Measurements from ENCODE around the gene AHCYL2.
"Not testable (repeated sequence)": the region's sequence is repeated elsewhere in the genome, so short reads cannot be mapped to it uniquely, and the experiment has no call there.

AHCYL2 gene

GRCh38 chr7:129244220-129244619 is 19.4 kb downstream of the AHCYL2 start:
- no peak for DNase-seq (ENCODE audit: low read depth in 2 of 2)

- no peak for DNase-seq (ENCODE audit: low read depth in 2 of 2)
These were observed 20.7 kb downstream of the AHCYL2 start for GRCh38 chr7:129245533-129245932.

- DNase-seq (ENCODE audit: low read depth in 2 of 2) = no peak
These were observed 22.3 kb downstream of the AHCYL2 start for GRCh38 chr7:129247087-129247486.

- no peak for DNase-seq (ENCODE audit: low read depth in 2 of 2)
These were observed 27.3 kb downstream of the AHCYL2 start for GRCh38 chr7:129252128-129252527.

GRCh38 chr7:129252603-129253002 is 27.8 kb downstream of the AHCYL2 start:
- DNase-seq (ENCODE audit: low read depth in 2 of 2) = not testable (repeated sequence)

- DNase-seq (ENCODE audit: low read depth in 2 of 2) = no peak
These were observed 31.0 kb downstream of the AHCYL2 start for GRCh38 chr7:129255800-129256199.

GRCh38 chr7:129256221-129256620 is 31.4 kb downstream of the AHCYL2 start:
- no peak for DNase-seq (ENCODE audit: low read depth in 2 of 2)

GRCh38 chr7:129257168-129257567 is 32.3 kb downstream of the AHCYL2 start:
- no peak for DNase-seq (ENCODE audit: low read depth in 2 of 2)

- DNase-seq (ENCODE audit: low read depth in 2 of 2) = no peak
These were observed 34.0 kb downstream of the AHCYL2 start for GRCh38 chr7:129258649-129259389.

GRCh38 chr7:129262324-129262723 is 37.5 kb downstream of the AHCYL2 start:
- no peak for DNase-seq (ENCODE audit: low read depth in 2 of 2)

- no peak for DNase-seq (ENCODE audit: low read depth in 2 of 2)
These were observed 38.3 kb downstream of the AHCYL2 start for GRCh38 chr7:129263168-129263567.

- no peak for DNase-seq (ENCODE audit: low read depth in 2 of 2)
These were observed 39.7 kb downstream of the AHCYL2 start for GRCh38 chr7:129264534-129264933.

GRCh38 chr7:129265328-129265727 is 40.5 kb downstream of the AHCYL2 start:
- DNase-seq (ENCODE audit: low read depth in 2 of 2) = no peak

GRCh38 chr7:129266181-129266580 is 41.4 kb downstream of the AHCYL2 start:
- no peak for DNase-seq (ENCODE audit: low read depth in 2 of 2)

GRCh38 chr7:129270077-129270476 is 45.2 kb downstream of the AHCYL2 start:
- no peak for DNase-seq (ENCODE audit: low read depth in 2 of 2)

GRCh38 chr7:129271500-129272355 is 46.9 kb downstream of the AHCYL2 start:
- DNase-seq (ENCODE audit: low read depth in 2 of 2) = peak in 1 of 2 experiments; percentile 18

GRCh38 chr7:129273936-129274335 is 49.1 kb downstream of the AHCYL2 start:
- DNase-seq (ENCODE audit: low read depth in 2 of 2) = no peak

- no peak for DNase-seq (ENCODE audit: low read depth in 2 of 2)
These were observed 52.8 kb downstream of the AHCYL2 start for GRCh38 chr7:129277629-129278028.

GRCh38 chr7:129278688-129279087 is 53.9 kb downstream of the AHCYL2 start:
- no peak for DNase-seq (ENCODE audit: low read depth in 2 of 2)

GRCh38 chr7:129279757-129280156 is 54.9 kb downstream of the AHCYL2 start:
- DNase-seq (ENCODE audit: low read depth in 2 of 2) = no peak

GRCh38 chr7:129281163-129281562 is 56.3 kb downstream of the AHCYL2 start:
- DNase-seq (ENCODE audit: low read depth in 2 of 2) = no peak

GRCh38 chr7:129282865-129283264 is 58.0 kb downstream of the AHCYL2 start:
- DNase-seq (ENCODE audit: low read depth in 2 of 2) = no peak

- DNase-seq (ENCODE audit: low read depth in 2 of 2) = no peak
These were observed 59.1 kb downstream of the AHCYL2 start for GRCh38 chr7:129283936-129284335.

Data from fibroblast of skin of left quadriceps (primary cell).